ENCODE data around the gene IGDCC3.

The IGDCC3 gene

GRCh38 chr15:65386376-65386775 is 8.6 kb upstream of the IGDCC3 start:
- no peak for DNase-seq

- DNase-seq: no peak
These were observed 8.1 kb upstream of the IGDCC3 start for GRCh38 chr15:65385870-65386258.

- DNase-seq: peak; percentile 93
These were observed 7.4 kb upstream of the IGDCC3 start for GRCh38 chr15:65384895-65385869.

- no peak for DNase-seq
These were observed 6.7 kb upstream of the IGDCC3 start for GRCh38 chr15:65384505-65384894.

- no peak for DNase-seq
These were observed 6.2 kb upstream of the IGDCC3 start for GRCh38 chr15:65383991-65384390.

GRCh38 chr15:65383456-65383855 is 5.7 kb upstream of the IGDCC3 start:
- no peak for DNase-seq

GRCh38 chr15:65382921-65383320 is 5.1 kb upstream of the IGDCC3 start:
- no peak for DNase-seq

GRCh38 chr15:65382146-65382491 is 4.3 kb upstream of the IGDCC3 start:
- DNase-seq: no peak

- DNase-seq: no peak
These were observed 3.8 kb upstream of the IGDCC3 start for GRCh38 chr15:65381445-65382145.

- no peak for DNase-seq
These were observed 2.2 kb upstream of the IGDCC3 start for GRCh38 chr15:65379986-65380385.

GRCh38 chr15:65377105-65377975 is 462 bp downstream of the IGDCC3 start:
- DNase-seq: no peak

- no peak for DNase-seq
These were observed 1.1 kb downstream of the IGDCC3 start for GRCh38 chr15:65376767-65377104.

GRCh38 chr15:65375871-65376607 is 1.8 kb downstream of the IGDCC3 start:
- no peak for DNase-seq

- DNase-seq: no peak
These were observed 2.9 kb downstream of the IGDCC3 start for GRCh38 chr15:65374821-65375401.

- no peak for DNase-seq
These were observed 3.5 kb downstream of the IGDCC3 start for GRCh38 chr15:65374334-65374733.

- no peak for DNase-seq
These were observed 4.6 kb downstream of the IGDCC3 start for GRCh38 chr15:65373163-65373651.

- DNase-seq: no peak
These were observed 5.1 kb downstream of the IGDCC3 start for GRCh38 chr15:65372787-65373067.

GRCh38 chr15:65371976-65372786 is 5.6 kb downstream of the IGDCC3 start:
- no peak for DNase-seq

- DNase-seq: no peak
These were observed 6.9 kb downstream of the IGDCC3 start for GRCh38 chr15:65370885-65371284.

- no peak for DNase-seq
These were observed 8.2 kb downstream of the IGDCC3 start for GRCh38 chr15:65369651-65370050.

- no peak for DNase-seq
These were observed 8.6 kb downstream of the IGDCC3 start for GRCh38 chr15:65369212-65369547.

Data from activated CD8-positive, alpha-beta memory T cell treated with anti-CD3 and anti-CD28 coated beads for 24 hours (primary cell).